ENCODE data around the gene HSPG2.

Gene HSPG2

GRCh38 chr1:21875621-21876063, 61.5 kb downstream of the HSPG2 start:
- Histone ChIP-seq H3K18ac (ENCODE audit: low read length) (no peak overlapping the region), H3K4ac (ENCODE audit: low read depth, low read length) (no peak overlapping the region)
- no CpG with 5 or more reads among the region's 16 CpGs for WGBS (ENCODE audit: extremely low coverage, insufficient coverage, insufficient read length)

DNA sequence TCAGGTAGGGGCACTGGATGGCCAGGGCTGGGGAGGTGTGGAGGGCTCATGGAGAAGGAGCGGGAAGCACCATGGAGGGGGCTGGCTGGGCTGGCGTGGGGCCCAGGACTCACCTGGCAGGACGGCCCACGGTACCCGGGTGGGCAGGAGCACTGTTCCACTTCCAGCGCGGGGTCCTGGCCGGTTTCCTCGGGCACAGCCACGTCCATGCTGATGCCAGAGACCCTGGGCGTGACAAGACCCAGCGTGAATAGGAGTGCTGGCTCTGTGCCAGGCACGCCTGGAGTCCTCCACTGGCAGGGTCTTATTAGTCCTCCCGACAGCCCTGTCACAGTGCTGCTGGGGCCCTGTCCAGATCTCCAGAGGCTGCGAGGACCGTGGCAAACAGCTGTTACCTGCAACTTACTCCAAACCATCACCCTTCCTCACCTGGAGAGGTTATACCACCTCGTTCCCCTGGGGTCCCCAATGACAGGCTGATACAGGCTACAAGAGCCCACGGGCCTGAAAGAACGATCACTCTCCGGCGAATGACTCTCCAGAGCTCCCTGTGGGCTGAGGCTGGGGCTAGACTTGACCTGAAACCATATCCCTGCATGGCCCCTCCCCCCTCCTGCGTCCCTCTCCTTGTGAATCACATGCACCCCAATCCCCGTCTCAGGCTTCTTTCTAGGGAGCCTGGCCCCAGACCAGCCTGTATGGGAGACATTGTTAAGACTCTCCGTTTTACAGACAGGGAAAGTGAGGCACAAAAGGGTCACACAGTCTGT, 62.1 kb downstream of the HSPG2 start:
- Histone ChIP-seq H4K8ac (ENCODE audit: low read depth, low read length) (no peak overlapping the region), H3K27me3 (ENCODE audit: insufficient read depth, low read length) (no peaks in the 10 kb centered on the region), H3K4ac (ENCODE audit: low read depth, low read length) (no peak overlapping the region), H3K79me1 (ENCODE audit: low read length) (no peaks in the 10 kb centered on the region), H3K4me1 (ENCODE audit: control insufficient read depth in 1 of 2, insufficient read depth in 2 of 2, low read length in 2 of 2) (no peaks in the 10 kb centered on the region), H2AK5ac (ENCODE audit: low read length) (no peak overlapping the region), H4K12ac (ENCODE audit: low read depth, low read length) (no peak overlapping the region), H3K4me2 (ENCODE audit: low read length) (no peak overlapping the region), H3K14ac (ENCODE audit: low read length) (no peak overlapping the region), H3K36me3 (ENCODE audit: control insufficient read depth in 1 of 2, insufficient read depth in 2 of 2, low read length in 2 of 2) (peaks cover 88 to 92% of the 10 kb centered on the region in 2 experiments), H3K4me3 (ENCODE audit: low read depth, low read length) (no peak overlapping the region), H3K23ac (ENCODE audit: low read length) (no peak overlapping the region), H3K9ac (ENCODE audit: low read length) (no peak overlapping the region), H2AFZ (ENCODE audit: insufficient read depth, low read length, poor library complexity) (no peak overlapping the region), H3K9me3 (ENCODE audit: insufficient read depth, low read depth, low read length) (peaks cover 2% of the 10 kb centered on the region), H2BK12ac (ENCODE audit: low read length) (no peak overlapping the region), H2BK120ac (ENCODE audit: insufficient read depth, low read length, poor library complexity) (no peak overlapping the region), H2BK5ac (ENCODE audit: low read depth, low read length, poor library complexity) (no peak overlapping the region), H3K27ac (ENCODE audit: low read depth, low read length) (no peak overlapping the region), H3K79me2 (ENCODE audit: control insufficient read depth, insufficient read depth, low read length, poor library complexity) (no peaks in the 10 kb centered on the region), H4K91ac (ENCODE audit: low read depth, low read length) (no peak overlapping the region), H3K18ac (ENCODE audit: low read length) (no peak overlapping the region)
- no peak for DNase-seq
- WGBS (ENCODE audit: extremely low coverage, insufficient coverage, insufficient read length), result no CpG with 5 or more reads among the region's 24 CpGs

More at GRCh38 chr1:21875621-21876063, 61.5 kb downstream of the HSPG2 start:
- Histone ChIP-seq H4K12ac (ENCODE audit: low read depth, low read length) (no peak overlapping the region), H4K8ac (ENCODE audit: low read depth, low read length) (no peak overlapping the region), H3K27ac (ENCODE audit: low read depth, low read length) (no peak overlapping the region), H3K9ac (ENCODE audit: low read length) (no peak overlapping the region), H2BK120ac (ENCODE audit: insufficient read depth, low read length, poor library complexity) (no peak overlapping the region), H3K4me2 (ENCODE audit: low read length) (no peak overlapping the region), H3K23ac (ENCODE audit: low read length) (no peak overlapping the region), H3K9me3 (ENCODE audit: insufficient read depth, low read depth, low read length) (peaks cover 2% of the 10 kb centered on the region), H2AK5ac (ENCODE audit: low read length) (no peak overlapping the region), H2AFZ (ENCODE audit: insufficient read depth, low read length, poor library complexity) (no peak overlapping the region), H3K27me3 (ENCODE audit: insufficient read depth, low read length) (no peaks in the 10 kb centered on the region), H3K79me1 (ENCODE audit: low read length) (no peaks in the 10 kb centered on the region), H4K91ac (ENCODE audit: low read depth, low read length) (no peak overlapping the region), H3K36me3 (ENCODE audit: control insufficient read depth in 1 of 2, insufficient read depth in 2 of 2, low read length in 2 of 2) (peaks cover 88 to 92% of the 10 kb centered on the region in 2 experiments), H3K4me3 (ENCODE audit: low read depth, low read length) (no peak overlapping the region), H3K79me2 (ENCODE audit: control insufficient read depth, insufficient read depth, low read length, poor library complexity) (no peaks in the 10 kb centered on the region), H2BK12ac (ENCODE audit: low read length) (no peak overlapping the region), H2BK5ac (ENCODE audit: low read depth, low read length, poor library complexity) (no peak overlapping the region), H3K4me1 (ENCODE audit: control insufficient read depth in 1 of 2, insufficient read depth in 2 of 2, low read length in 2 of 2) (no peaks in the 10 kb centered on the region), H3K14ac (ENCODE audit: low read length) (no peak overlapping the region)
- DNase-seq, result no peak

- Histone ChIP-seq H2BK120ac (ENCODE audit: insufficient read depth, low read length, poor library complexity) (no peak overlapping the region), H3K14ac (ENCODE audit: low read length) (no peak overlapping the region), H2BK12ac (ENCODE audit: low read length) (no peak overlapping the region), H3K79me2 (ENCODE audit: control insufficient read depth, insufficient read depth, low read length, poor library complexity) (no peaks in the 10 kb centered on the region), H3K18ac (ENCODE audit: low read length) (no peak overlapping the region), H3K27me3 (ENCODE audit: insufficient read depth, low read length) (no peaks in the 10 kb centered on the region), H2AFZ (ENCODE audit: insufficient read depth, low read length, poor library complexity) (no peak overlapping the region), H4K8ac (ENCODE audit: low read depth, low read length) (no peak overlapping the region), H3K36me3 (ENCODE audit: control insufficient read depth in 1 of 2, insufficient read depth in 2 of 2, low read length in 2 of 2) (peaks cover 89 to 95% of the 10 kb centered on the region in 2 experiments), H3K23ac (ENCODE audit: low read length) (no peak overlapping the region), H3K27ac (ENCODE audit: low read depth, low read length) (no peak overlapping the region), H3K9ac (ENCODE audit: low read length) (no peak overlapping the region), H3K9me3 (ENCODE audit: insufficient read depth, low read depth, low read length) (peaks cover 2% of the 10 kb centered on the region), H3K4me2 (ENCODE audit: low read length) (no peak overlapping the region), H2BK5ac (ENCODE audit: low read depth, low read length, poor library complexity) (no peak overlapping the region), H2AK5ac (ENCODE audit: low read length) (no peak overlapping the region), H3K79me1 (ENCODE audit: low read length) (no peaks in the 10 kb centered on the region), H3K4ac (ENCODE audit: low read depth, low read length) (no peak overlapping the region), H4K12ac (ENCODE audit: low read depth, low read length) (no peak overlapping the region), H3K4me3 (ENCODE audit: low read depth, low read length) (no peak overlapping the region), H3K4me1 (ENCODE audit: control insufficient read depth in 1 of 2, insufficient read depth in 2 of 2, low read length in 2 of 2) (no peaks in the 10 kb centered on the region), H4K91ac (ENCODE audit: low read depth, low read length) (no peak overlapping the region)
- no CpG with 5 or more reads among the region's 16 CpGs for WGBS (ENCODE audit: extremely low coverage, insufficient coverage, insufficient read length)
- DNase-seq, result no peak
Measured at GRCh38 chr1:21874328-21874727, 62.8 kb downstream of the HSPG2 start.

GRCh38 chr1:21873761-21874160, 63.3 kb downstream of the HSPG2 start:
- Histone ChIP-seq H2AK5ac (ENCODE audit: low read length) (no peak overlapping the region), H4K12ac (ENCODE audit: low read depth, low read length) (no peak overlapping the region), H3K79me2 (ENCODE audit: control insufficient read depth, insufficient read depth, low read length, poor library complexity) (no peaks in the 10 kb centered on the region), H3K4me2 (ENCODE audit: low read length) (no peak overlapping the region), H3K79me1 (ENCODE audit: low read length) (no peaks in the 10 kb centered on the region), H3K18ac (ENCODE audit: low read length) (no peak overlapping the region), H2BK5ac (ENCODE audit: low read depth, low read length, poor library complexity) (no peak overlapping the region), H4K91ac (ENCODE audit: low read depth, low read length) (no peak overlapping the region), H4K8ac (ENCODE audit: low read depth, low read length) (no peak overlapping the region), H3K27me3 (ENCODE audit: insufficient read depth, low read length) (no peaks in the 10 kb centered on the region), H3K23ac (ENCODE audit: low read length) (no peak overlapping the region), H3K36me3 (ENCODE audit: control insufficient read depth in 1 of 2, insufficient read depth in 2 of 2, low read length in 2 of 2) (peaks cover 88 to 94% of the 10 kb centered on the region in 2 experiments), H2BK120ac (ENCODE audit: insufficient read depth, low read length, poor library complexity) (no peak overlapping the region), H3K27ac (ENCODE audit: low read depth, low read length) (no peak overlapping the region), H2AFZ (ENCODE audit: insufficient read depth, low read length, poor library complexity) (no peak overlapping the region), H2BK12ac (ENCODE audit: low read length) (no peak overlapping the region), H3K4me3 (ENCODE audit: low read depth, low read length) (no peak overlapping the region), H3K9me3 (ENCODE audit: insufficient read depth, low read depth, low read length) (peaks cover 2% of the 10 kb centered on the region), H3K4me1 (ENCODE audit: control insufficient read depth in 1 of 2, insufficient read depth in 2 of 2, low read length in 2 of 2) (no peaks in the 10 kb centered on the region), H3K4ac (ENCODE audit: low read depth, low read length) (no peak overlapping the region), H3K14ac (ENCODE audit: low read length) (no peak overlapping the region), H3K9ac (ENCODE audit: low read length) (no peak overlapping the region)
- no CpG with 5 or more reads among the region's 10 CpGs for WGBS (ENCODE audit: extremely low coverage, insufficient coverage, insufficient read length)
- no peak for DNase-seq

Measured in trophoblast cell (in vitro differentiated cells and primary cell).